Stimulated activated CD4-positive, alpha-beta T cell treated with anti-CD3 and anti-CD28 coated beads, Interleukin-4, amount 100 ng/mL, for 1 hour (primary cell): ENCODE results near the gene PRR3.

Source experiments
- DNase-seq: peaks from one replicate; pipeline ENCODE4 v3.0.0-alpha.2; 2020

PRR3 gene

GRCh38 chr6:30573113-30573512 is 16.0 kb downstream of the PRR3 start:
- no peak for DNase-seq

GRCh38 chr6:30578051-30578450 is 21.0 kb downstream of the PRR3 start:
- no peak for DNase-seq

GRCh38 chr6:30583921-30584320 is 26.8 kb downstream of the PRR3 start:
- DNase-seq: no peak

GRCh38 chr6:30589754-30590358 is 32.8 kb downstream of the PRR3 start:
- no peak for DNase-seq

GRCh38 chr6:30590509-30590908 is 33.4 kb downstream of the PRR3 start:
- DNase-seq: no peak

- DNase-seq: no peak
Measured at GRCh38 chr6:30591008-30591407, 33.9 kb downstream of the PRR3 start.

- DNase-seq: no peak
Measured at GRCh38 chr6:30592287-30592686, 35.2 kb downstream of the PRR3 start.

GRCh38 chr6:30597315-30598144 is 40.4 kb downstream of the PRR3 start:
- peak; percentile 76 for DNase-seq

- no peak for DNase-seq
Measured at GRCh38 chr6:30598912-30599624, 42.0 kb downstream of the PRR3 start.

- no peak for DNase-seq
Measured at GRCh38 chr6:30599625-30600324, 42.7 kb downstream of the PRR3 start.

- DNase-seq: no peak
Measured at GRCh38 chr6:30600451-30600961, 43.4 kb downstream of the PRR3 start.

- no peak for DNase-seq
Measured at GRCh38 chr6:30601436-30601814, 44.3 kb downstream of the PRR3 start.

GRCh38 chr6:30601815-30602641 is 44.9 kb downstream of the PRR3 start:
- DNase-seq: no peak

GRCh38 chr6:30603961-30604360 is 46.9 kb downstream of the PRR3 start:
- no peak for DNase-seq

- no peak for DNase-seq
Measured at GRCh38 chr6:30610065-30610464, 53.0 kb downstream of the PRR3 start.

- no peak for DNase-seq
Measured at GRCh38 chr6:30611150-30611855, 54.2 kb downstream of the PRR3 start.

- DNase-seq: no peak
Measured at GRCh38 chr6:30611856-30612194, 54.7 kb downstream of the PRR3 start.

- no peak for DNase-seq
Measured at GRCh38 chr6:30612213-30612612, 55.1 kb downstream of the PRR3 start.

GRCh38 chr6:30612687-30613248 is 55.7 kb downstream of the PRR3 start:
- no peak for DNase-seq
